Hematopoietic multipotent progenitor cell treated with erythropoietin and hydrocortisone succinate and interleukin-3 and kit ligand, for 15 days (in vitro differentiated cells): Measurements from ENCODE around the gene CDC42EP5.

Experiments used
- DNase-seq: peaks from one replicate; pipeline ENCODE4 v3.0.0-alpha.2; 2015; ENCODE audit warnings: low spot score

Gene CDC42EP5

DNA sequence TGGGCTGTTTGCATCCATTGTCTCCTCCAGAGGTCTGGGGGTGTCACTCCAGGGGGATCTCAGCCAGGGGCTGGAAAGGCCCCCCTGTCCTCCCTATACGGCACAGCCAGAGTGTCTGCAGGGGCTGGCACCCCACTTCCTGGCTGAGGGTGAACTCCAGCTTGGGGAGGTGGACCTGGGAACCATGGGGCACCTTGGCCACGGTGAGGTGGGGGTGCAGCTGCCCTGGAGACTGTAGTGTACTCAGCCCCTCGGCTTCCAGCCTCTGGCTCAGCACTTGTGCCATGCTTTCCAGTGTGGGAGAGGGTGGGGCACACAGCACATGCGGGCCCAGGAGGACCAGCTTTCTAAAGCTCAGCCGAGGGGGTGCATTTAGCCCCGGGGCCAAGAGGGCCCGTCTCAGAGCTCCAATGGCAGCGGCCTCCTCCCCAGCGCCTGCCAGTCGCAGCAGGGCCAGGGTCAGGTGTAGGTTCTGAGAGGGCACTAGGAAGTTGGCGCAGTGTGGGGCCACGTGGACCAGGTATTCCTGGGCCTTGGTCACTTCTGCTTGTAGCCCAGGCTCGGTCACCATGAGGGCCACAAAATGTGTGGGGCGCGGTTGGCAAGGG lies 10.9 kb downstream of the CDC42EP5 start:
- no peak for DNase-seq

GRCh38 chr19:54461613-54462012 lies 11.5 kb downstream of the CDC42EP5 start:
- DNase-seq = no peak

GRCh38 chr19:54461210-54461609 lies 11.9 kb downstream of the CDC42EP5 start:
- DNase-seq = no peak

DNA sequence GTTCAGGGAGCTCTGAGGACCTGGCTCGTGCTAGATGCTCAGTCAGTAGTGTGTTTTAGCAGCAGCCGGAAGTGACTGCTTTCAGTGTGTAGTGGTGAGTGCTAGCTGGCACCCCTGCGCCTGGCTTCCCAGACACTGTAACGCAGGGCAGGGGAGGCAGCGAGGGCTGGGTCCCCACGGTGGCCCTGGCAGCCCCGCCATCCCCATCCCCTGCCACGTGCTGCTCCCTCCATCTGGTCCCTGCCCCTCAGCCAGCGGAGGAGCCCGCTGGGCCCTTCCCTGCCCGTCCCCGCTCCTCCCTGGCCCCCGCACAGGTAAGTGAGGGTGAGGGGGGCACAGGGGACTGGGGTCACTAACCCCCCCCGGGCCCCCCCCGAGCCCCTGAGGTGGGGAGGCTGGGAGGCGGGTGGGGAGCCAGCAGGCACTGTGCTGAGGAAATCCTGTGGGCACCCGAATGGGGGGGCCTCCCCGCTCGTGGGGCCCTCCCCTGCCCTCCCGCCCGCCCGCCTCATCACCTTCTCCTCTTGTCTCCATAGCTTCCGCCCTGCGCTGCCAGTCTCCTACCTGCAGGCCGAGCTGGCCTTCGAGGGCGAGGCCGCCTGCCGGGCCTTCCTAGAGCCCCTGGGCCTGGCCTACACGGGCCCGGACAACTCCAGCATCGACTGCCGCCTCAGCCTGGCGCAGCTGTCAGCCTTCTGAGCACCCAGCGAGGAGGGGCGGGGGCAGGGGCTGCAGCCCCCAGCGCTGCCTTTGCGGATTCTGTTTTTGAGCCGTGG lies 12.7 kb downstream of the CDC42EP5 start:
- no peak for DNase-seq

DNA sequence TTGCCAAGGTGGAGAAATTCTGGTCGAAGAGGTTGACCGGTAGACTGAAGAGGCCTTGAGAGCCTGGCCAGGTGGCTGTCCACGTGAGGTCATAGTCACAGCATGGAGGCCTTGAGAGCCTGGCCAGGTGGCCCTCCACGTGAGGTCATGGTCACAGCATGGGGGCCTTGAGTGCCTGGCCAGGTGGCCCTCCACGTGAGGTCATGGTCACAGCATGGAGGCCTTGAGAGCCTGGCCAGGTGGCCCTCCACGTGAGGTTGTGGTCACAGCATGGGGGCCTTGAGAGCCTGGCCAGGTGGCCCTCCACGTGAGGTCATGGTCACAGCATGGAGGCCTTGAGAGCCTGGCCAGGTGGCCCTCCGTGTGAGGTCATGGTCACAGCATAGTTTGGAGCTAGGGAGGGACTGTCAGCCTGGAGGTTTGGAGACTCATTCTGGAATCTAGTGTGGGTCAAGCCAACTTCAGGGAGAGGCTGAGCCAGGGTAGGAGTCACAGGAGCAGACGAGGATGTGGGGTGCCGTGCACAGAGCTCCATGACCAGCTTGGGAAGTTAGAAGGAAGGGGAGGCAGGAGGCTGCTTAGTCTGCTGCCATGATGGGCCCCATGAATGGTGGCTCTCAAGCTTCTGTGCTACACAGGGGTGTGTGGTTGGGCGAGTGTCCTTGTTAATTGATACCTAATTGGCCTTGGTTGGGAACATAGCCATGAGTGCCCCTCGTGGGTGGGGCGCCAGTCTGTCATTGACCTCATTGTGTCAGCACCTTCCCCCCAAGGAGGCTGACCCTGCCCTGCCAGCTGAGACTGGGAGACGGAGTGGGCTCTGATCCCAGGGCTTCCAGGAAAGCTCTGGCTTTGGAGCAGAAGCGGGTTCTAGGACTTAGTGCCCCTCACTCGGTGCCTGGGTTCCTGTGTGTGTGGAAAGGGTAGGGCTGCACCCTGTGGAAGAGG lies 13.5 kb downstream of the CDC42EP5 start:
- DNase-seq = no peak

GRCh38 chr19:54458648-54459281 lies 14.3 kb downstream of the CDC42EP5 start:
- no peak for DNase-seq

GRCh38 chr19:54457773-54458647 lies 15.1 kb downstream of the CDC42EP5 start:
- no peak for DNase-seq

- no peak for DNase-seq
Observed at GRCh38 chr19:54456423-54457373, 16.4 kb downstream of the CDC42EP5 start.

GRCh38 chr19:54455786-54456422 lies 17.2 kb downstream of the CDC42EP5 start:
- DNase-seq = no peak

- no peak for DNase-seq
Observed at GRCh38 chr19:54454781-54455675, 18.1 kb downstream of the CDC42EP5 start.

GRCh38 chr19:54453921-54454780 lies 18.9 kb downstream of the CDC42EP5 start:
- DNase-seq = no peak

- no peak for DNase-seq
Observed at GRCh38 chr19:54452626-54453025, 20.5 kb downstream of the CDC42EP5 start.

DNA sequence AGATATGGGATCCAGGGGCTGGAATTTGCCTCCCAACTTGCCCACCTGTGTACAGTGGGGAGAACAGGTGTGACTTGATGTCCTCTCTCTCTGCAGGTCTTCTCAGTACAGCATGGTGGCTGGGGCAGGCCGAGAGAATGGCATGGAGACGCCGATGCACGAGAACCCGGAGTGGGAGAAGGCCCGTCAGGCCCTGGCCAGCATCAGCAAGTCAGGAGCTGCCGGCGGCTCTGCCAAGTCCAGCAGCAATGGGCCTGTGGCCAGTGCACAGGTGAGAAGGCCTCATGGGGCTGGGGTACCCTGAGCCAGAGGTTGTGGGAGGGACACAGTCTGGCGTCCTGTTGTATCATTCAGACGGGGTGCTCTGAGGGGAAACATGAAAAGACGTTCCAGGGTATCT lies 21.1 kb downstream of the CDC42EP5 start:
- DNase-seq = no peak

GRCh38 chr19:54451331-54451871 lies 21.7 kb downstream of the CDC42EP5 start:
- no peak for DNase-seq

GRCh38 chr19:54449701-54450069 lies 23.4 kb downstream of the CDC42EP5 start:
- no peak for DNase-seq

GRCh38 chr19:54448774-54449700 lies 24.1 kb downstream of the CDC42EP5 start, which contains the start of gene LENG8:
Gene LENG8, plus strand, starts transcription at chr19:54449199. Its CDS starts 2,146 bp downstream, at chr19:54451345.
- DNase-seq = peak; percentile 97
